Calu3 (cell line): ENCODE results near the gene MLIP. TPM values are rescaled to one million over a fixed set of nuclear protein-coding genes. Genes with fewer than 3 reads are reported as not detected.

Experiments used
- BruUV-seq: library from RNA; stranded (reverse); fragments of 400-500 nt; replicated peaks from 2 replicates; lab custom pipeline; 2021; lab: Mats Ljungman, UMichigan
- CTCF ChIA-PET: fragments of 300-600 bp; sonication (Branson Sonifier 250); formaldehyde crosslinking; loops from one replicate; lab custom pipeline; 2022; ENCODE audit warnings: antibody characterized with exemption; lab: Charles Lee
- DNase-seq: peaks from one replicate; pipeline ENCODE4 v3.0.0; 2022
- H3K27ac Mint-ChIP-seq: one replicate; pipeline ENCODE4 v1.8.0; 2022; ENCODE audit warnings: mixed read lengths; ENCODE audit not compliant: unreplicated experiment
- H3K27me3 Mint-ChIP-seq: one replicate; pipeline ENCODE4 v1.8.0; 2022; ENCODE audit warnings: mixed read lengths; ENCODE audit not compliant: unreplicated experiment
- H3K36me3 Mint-ChIP-seq: one replicate; pipeline ENCODE4 v1.8.0; 2022; ENCODE audit warnings: mild to moderate bottlenecking, moderate library complexity, mixed read lengths; ENCODE audit not compliant: insufficient read depth, unreplicated experiment
- H3K4me1 Mint-ChIP-seq: one replicate; pipeline ENCODE4 v1.8.0; 2022; ENCODE audit warnings: mild to moderate bottlenecking, low read depth, mixed read lengths; ENCODE audit not compliant: unreplicated experiment
- H3K4me3 Mint-ChIP-seq: one replicate; pipeline ENCODE4 v1.8.0; 2022; ENCODE audit warnings: mild to moderate bottlenecking, low read depth, moderate library complexity, mixed read lengths; ENCODE audit not compliant: unreplicated experiment
- H3K9me3 Mint-ChIP-seq: one replicate; pipeline ENCODE4 v1.8.0; 2022; ENCODE audit warnings: low read depth, mixed read lengths; ENCODE audit not compliant: unreplicated experiment
- CTCF ChIP-seq: fragments of 200-600 bp; IDR thresholded peaks from one replicate; pipeline ENCODE4 v1.8.0; 2022; ENCODE audit warnings: antibody characterized with exemption; ENCODE audit not compliant: unreplicated experiment
- intact Hi-C: fragments of 100-400 bp; cut with micrococcal nuclease; formaldehyde crosslinking; loops from one replicate; pipeline ENCODE4 v1.10.0; 2022; ENCODE audit not compliant: unreplicated experiment
- total RNA-seq: library from RNA; stranded (reverse); gene quantifications from 2 replicates; pipeline ENCODE4 v1.2.3, GENCODE V29; 2022

Gene MLIP
- total RNA-seq, 1 experiment from 2014 or later = 1.4 TPM

- CTCF ChIA-PET = interaction anchor here (0.6 to 1.0 kb wide), 2 partner anchors 9 to 1090 kb away, joined by 4 to 5 read pairs; no protein-coding TSS in a partner anchor
- H3K27ac Mint-ChIP-seq = peak overlapping the region; percentile 77
- intact Hi-C loops = loop anchor here (5.0 kb wide), 1 partner anchor 154 kb away; no protein-coding TSS in a partner anchor
- H3K9me3 Mint-ChIP-seq = peaks cover 3% of the 10 kb centered on the region
- DNase-seq = no peak
- no peaks in the 10 kb centered on the region for H3K27me3 Mint-ChIP-seq
- no TSS peak for BruUV-seq
- peak overlapping the region; percentile 45 for H3K4me3 Mint-ChIP-seq
- no peak for TF ChIP-seq CTCF
- no peaks in the 10 kb centered on the region for H3K36me3 Mint-ChIP-seq
- H3K4me1 Mint-ChIP-seq = peaks cover 38% of the 10 kb centered on the region
Observed at GRCh38 chr6:54135665-54136369, 24.6 kb downstream of the MLIP start.

GRCh38 chr6:54138795-54139194 is 27.6 kb downstream of the MLIP start:
- no peak overlapping the region for H3K4me3 Mint-ChIP-seq
- no TSS peak for BruUV-seq
- TF ChIP-seq CTCF = no peak
- intact Hi-C loops = loop anchor here (5.0 kb wide), 1 partner anchor 156 kb away; no protein-coding TSS in a partner anchor
- H3K9me3 Mint-ChIP-seq = peaks cover under 1% of the 10 kb centered on the region
- no peaks in the 10 kb centered on the region for H3K36me3 Mint-ChIP-seq
- CTCF ChIA-PET = no interaction called here
- DNase-seq = no peak
- H3K4me1 Mint-ChIP-seq = peaks cover 33% of the 10 kb centered on the region
- H3K27ac Mint-ChIP-seq = no peak overlapping the region
- no peaks in the 10 kb centered on the region for H3K27me3 Mint-ChIP-seq

- BruUV-seq = no TSS peak
- Mint-ChIP-seq H3K27me3 (no peaks in the 10 kb centered on the region), H3K4me3 (no peak overlapping the region), H3K9me3 (no peaks in the 10 kb centered on the region), H3K4me1 (peaks cover 25% of the 10 kb centered on the region), H3K27ac (no peak overlapping the region), H3K36me3 (no peaks in the 10 kb centered on the region)
- no peak for TF ChIP-seq CTCF
- intact Hi-C loops = no loop called here
- DNase-seq = no peak
- CTCF ChIA-PET = interaction anchor here (0.6 kb wide), 2 partner anchors 12 to 767 kb away, joined by 5 read pairs; no protein-coding TSS in a partner anchor
Observed at GRCh38 chr6:54140811-54141210, 29.6 kb downstream of the MLIP start.

GRCh38 chr6:54142889-54143519 is 31.8 kb downstream of the MLIP start:
- no peak for DNase-seq
- Mint-ChIP-seq H3K4me3 (no peak overlapping the region), H3K9me3 (no peaks in the 10 kb centered on the region), H3K36me3 (no peaks in the 10 kb centered on the region), H3K27me3 (no peaks in the 10 kb centered on the region), H3K4me1 (peaks cover 3% of the 10 kb centered on the region), H3K27ac (no peak overlapping the region)
- CTCF ChIA-PET = no interaction called here
- intact Hi-C loops = no loop called here
- TF ChIP-seq CTCF = no peak
- no TSS peak for BruUV-seq
